HG03439 (cell line): ENCODE results near the gene AATK.

Experiments used
- ATAC-seq: cut with Tn5 transposase; IDR thresholded peaks from one replicate; pipeline ENCODE4 v1.9.1; 2021; ENCODE audit warnings: mild to moderate bottlenecking, moderate library complexity; ENCODE audit not compliant: unreplicated experiment

The AATK gene

DNA sequence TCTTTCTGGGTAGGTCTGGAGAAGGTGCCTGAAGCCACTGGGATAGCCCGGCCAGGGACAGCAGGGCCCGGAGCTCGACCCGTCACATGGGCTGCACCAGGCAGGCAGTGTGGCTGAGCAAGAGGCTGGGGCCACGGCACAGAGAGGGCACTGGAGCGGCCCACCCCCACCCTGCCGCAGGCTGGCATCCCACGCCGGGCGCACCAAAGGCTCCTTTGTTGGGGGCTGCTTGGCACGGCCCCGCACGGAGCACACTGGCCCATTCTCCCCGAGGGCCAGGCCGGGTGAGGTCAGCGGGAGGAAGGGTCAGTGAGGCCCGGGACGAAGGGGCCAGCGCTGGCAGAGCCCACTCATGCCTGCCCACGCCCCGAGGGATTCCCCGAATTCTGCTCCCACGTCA is 37.2 kb downstream of the AATK start:
- ATAC-seq, result no peak

DNA sequence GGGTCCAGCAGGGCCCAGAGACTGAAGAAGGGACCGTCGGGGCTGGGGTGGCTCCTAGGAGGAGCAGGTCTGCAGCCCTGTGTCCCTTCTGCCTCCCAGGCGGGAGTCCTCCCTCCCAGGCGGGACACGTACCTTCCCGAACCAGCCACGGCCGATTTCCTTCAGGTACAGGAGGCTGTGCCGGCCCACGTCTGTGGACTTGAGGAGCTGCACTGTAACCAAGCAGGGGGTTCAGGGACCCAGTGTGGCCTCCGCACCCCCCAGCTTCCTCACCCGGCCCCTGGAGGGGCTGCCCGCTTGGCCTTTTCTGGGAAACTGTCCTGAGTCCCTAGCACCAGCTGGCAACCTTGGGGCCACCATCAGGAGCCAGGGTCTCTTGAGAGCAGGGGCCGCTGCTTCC is 37.7 kb downstream of the AATK start:
- ATAC-seq, result no peak

GRCh38 chr17:81127526-81128177 is 38.4 kb downstream of the AATK start:
- ATAC-seq, result no peak

- no peak for ATAC-seq
These were observed 38.9 kb downstream of the AATK start for GRCh38 chr17:81127133-81127455.

DNA sequence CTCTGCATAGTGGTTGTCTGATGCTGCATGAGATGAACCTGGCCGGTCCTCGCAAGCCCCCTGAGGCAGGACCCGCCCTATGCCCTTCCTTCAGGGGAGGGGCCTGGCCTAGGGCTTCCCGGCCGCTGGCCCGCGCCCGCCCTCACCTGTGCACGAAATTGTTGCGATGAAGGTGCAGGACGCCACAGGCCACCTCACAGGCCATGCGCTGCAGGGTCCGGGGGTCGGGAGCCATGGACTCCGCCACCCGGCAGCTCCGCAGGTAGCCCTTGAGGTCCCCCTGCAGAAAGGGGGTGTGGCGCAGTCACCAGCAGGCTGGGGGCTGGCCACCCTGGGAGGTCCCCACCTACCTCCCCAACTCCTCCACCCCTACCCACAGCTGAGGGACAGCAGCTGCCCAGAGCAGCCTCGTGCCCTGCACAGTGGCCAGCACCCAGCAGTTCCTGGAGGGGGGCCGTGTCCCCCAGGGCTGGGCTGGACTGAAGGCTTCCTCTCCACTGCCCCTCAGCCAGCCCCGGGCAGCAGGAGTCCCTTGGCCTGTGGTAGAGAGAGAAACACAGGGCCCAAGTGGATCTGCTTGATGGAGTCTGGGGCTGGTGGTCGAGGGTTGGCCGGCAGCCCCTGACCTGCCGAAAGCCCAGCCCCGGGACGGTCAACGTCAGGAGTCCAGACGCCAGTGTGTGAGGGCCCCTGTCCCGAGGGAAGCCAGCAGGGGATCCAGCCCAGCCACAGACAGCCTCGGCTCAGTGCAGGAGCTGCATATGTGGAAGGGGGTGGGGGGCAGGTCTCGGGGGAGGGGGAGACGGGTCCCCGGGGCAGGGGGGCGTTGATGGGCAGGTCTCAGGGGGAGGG is 39.5 kb downstream of the AATK start:
- ATAC-seq, result no peak

DNA sequence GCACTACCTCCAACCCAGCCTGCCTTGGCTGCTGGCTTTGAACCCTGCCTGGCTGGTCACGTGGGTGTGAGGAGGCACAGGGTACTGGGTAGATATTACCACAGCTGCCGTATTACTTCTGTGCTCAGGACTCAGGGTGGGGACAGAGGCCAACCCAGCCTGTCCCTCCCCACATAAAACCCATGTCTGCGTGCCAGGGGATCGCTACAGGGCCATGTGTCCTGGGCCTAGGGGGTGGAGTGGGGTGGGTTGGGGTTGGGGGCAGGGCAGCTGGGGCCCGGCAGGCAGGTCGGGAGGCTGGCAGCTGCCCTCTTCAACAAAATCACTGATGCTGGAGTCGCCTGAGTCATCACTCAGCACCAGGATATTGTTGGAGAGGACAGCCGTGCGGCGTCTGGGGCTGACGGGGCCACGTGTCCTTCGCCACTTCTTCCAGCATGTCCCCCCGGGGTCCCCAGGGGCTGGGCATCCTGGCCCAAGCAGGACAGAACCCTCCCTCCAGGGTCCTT is 40.4 kb downstream of the AATK start:
- no peak for ATAC-seq

- no peak for ATAC-seq
These were observed 41.6 kb downstream of the AATK start for GRCh38 chr17:81124377-81124776.

GRCh38 chr17:81123052-81124048 is 42.7 kb downstream of the AATK start:
- no peak for ATAC-seq

DNA sequence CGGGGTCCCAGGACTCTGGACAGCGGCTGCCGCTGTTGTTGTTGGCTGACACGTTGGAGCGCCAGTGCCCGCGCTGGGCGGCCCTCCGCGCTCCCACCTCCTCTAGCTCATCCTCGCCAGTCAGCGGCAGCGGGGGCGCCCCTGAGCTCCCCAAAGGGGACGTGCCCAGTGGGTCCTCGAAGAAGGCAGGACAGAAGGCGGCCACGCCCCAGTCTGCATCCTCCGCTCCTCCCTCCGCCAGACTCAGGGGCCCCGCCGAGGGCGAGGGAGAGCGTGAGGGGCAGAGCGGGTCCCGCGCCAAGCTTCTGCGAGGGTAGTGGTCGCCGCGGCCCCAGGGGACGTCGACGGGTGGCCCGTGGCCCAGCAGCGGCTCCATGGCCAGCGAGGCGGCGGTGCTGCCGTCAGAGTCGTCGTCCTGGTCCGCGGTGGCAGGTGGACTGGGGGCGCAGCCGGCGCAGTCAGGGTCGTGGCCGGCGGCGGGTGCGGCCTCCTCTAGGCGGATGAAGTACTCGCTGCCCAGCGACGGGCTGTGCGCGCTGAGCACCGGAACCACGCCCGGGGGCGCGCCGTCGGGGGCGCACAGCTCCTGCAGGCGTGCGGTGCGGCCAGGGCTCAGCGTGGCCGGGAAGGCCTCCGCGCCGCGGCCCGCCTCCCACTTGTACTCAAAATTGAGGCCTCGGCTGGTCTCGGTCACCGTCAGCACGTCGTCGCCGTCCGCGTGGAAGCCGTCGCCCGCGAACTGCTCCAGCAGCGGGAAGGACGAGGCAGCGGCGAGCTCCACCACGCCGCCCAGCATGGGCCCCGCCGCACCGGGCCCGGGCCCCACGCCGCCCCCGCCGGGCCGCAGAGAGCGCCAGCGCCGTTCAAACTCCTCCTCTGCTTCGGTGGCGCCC is 43.9 kb downstream of the AATK start:
- no peak for ATAC-seq

- no peak for ATAC-seq
These were observed 45.1 kb downstream of the AATK start for GRCh38 chr17:81120695-81121621.

- no peak for ATAC-seq
These were observed 45.9 kb downstream of the AATK start for GRCh38 chr17:81120149-81120484.

- peak; percentile 49 for ATAC-seq
These were observed 46.5 kb downstream of the AATK start for GRCh38 chr17:81119223-81120148.

- ATAC-seq, result no peak
These were observed 47.5 kb downstream of the AATK start for GRCh38 chr17:81118308-81119221.

- ATAC-seq, result no peak
These were observed 48.3 kb downstream of the AATK start for GRCh38 chr17:81117672-81118198.

DNA sequence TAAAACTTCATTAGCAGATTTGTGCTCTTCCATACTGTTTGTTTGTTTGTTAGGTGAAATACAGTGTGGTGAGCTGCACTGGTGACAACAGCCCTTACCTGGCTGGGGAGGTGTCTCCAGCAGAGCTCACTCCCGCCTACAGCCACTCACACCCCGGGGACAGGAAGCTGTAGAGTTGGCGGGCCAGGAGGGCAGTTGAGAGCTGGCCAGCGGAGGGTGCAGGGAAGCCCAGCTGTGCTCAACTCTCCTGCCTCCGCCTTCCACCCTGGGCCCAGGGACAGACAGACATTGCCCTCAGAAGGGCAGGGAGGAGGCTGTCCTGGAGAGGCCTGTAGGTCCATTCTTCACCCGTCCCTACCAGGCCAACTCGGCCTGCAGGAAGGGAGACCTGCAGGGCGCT is 49.3 kb downstream of the AATK start:
- no peak for ATAC-seq

DNA sequence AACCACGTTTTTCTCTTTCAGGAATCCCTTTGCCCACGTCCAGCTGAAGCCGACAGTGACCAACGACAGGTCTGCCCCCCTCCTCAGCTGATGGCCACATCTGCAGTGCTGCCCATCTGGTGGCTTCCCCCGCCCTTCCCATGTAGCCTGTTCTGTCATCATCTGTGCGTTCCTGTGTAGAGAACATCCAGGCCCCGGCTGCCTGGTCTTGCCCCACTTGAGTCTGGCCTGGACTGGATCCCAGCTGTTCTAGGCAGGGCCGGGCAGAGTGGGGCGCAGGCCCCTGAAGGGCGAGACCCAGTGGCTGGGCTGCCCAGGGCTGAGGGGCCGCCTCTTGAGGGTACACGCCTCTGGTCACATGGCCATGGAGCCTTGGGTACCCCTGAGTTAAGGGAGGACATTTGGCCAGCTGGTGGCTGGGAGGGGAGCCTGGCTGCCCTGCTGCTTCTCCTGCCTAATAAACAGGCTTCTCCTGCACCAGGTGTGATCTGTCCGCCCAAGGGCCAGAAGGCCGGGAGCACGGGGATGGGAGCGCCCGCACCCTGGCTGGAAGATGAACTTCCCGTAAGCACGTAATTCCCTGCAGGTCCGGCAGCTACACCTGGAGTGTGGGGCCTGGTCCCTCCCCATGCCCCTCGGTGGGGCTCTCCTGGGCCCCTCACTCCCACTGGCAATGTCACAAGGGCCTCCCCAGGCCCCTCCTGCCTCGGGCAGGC is 50.1 kb downstream of the AATK start:
- ATAC-seq, result no peak
